Left renal cortex interstitium (tissue), 4 donors: ENCODE results near the gene SAPCD1. TPM values are rescaled to one million over a fixed set of nuclear protein-coding genes. Genes with fewer than 3 reads are reported as not detected.

ENCODE experiments used
- DNase-seq, 4 donors: peaks; one replicate each; pipeline ENCODE4 v3.0.0-alpha.2; 2013; ENCODE audit warnings: low read depth in 4 of 4, low spot score in 2 of 4, missing footprints in 1 of 4
- polyA plus RNA-seq, 4 donors: library from polyadenylated mRNA; unstranded; fragments of 120-200 nt; gene quantifications; one replicate each; pipeline ENCODE4 v1.2.1, GENCODE V29; 2013; ENCODE audit not compliant: insufficient read length in 4 of 4

SAPCD1 gene
- polyA plus RNA-seq, 4 donors = 4.2 to 12.9 (median 7.3) TPM

DNA sequence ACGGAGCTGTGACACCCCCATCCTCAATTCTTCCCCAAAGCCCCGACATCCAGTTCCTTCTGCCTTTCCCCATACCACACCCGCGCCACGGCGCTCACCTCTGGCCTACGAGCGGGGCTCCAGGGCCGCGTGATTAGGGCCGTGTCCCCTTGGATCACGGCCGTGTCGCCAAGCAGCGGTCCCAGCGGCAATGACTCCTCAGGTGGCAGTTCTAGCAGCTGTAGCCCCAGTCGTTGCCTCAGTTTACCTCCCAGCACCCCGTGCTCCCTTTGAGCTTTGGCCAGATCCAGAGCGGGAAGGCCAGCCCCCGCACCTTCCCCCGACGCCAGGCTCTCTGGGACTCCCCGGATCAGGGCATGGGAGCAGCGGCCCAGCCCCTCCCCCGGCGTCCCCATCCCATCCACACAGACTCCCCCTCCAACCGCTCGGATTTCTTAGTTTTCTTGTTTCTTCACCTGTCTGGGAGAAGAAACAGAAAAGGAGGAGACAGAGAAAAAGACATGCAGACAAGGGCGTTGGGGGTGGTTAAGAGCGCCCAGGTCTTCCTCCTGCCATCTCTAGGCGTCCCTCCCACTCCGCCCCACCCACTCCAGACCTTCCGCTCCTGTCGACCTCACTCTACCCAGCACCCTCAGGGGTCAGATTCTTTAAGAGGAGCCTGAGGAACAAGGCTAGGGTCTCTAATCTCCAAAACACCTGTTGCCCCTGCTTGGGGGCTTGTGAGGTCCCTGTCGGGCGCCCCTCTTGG, 33.5 kb upstream of the SAPCD1 start, which contains the start of gene DDAH2:
Gene DDAH2 (minus strand): TSS at position 533 of the 748 bp plus-strand sequence. CDS start 138 bp downstream, at position 395.
- DNase-seq = no peak

DNA sequence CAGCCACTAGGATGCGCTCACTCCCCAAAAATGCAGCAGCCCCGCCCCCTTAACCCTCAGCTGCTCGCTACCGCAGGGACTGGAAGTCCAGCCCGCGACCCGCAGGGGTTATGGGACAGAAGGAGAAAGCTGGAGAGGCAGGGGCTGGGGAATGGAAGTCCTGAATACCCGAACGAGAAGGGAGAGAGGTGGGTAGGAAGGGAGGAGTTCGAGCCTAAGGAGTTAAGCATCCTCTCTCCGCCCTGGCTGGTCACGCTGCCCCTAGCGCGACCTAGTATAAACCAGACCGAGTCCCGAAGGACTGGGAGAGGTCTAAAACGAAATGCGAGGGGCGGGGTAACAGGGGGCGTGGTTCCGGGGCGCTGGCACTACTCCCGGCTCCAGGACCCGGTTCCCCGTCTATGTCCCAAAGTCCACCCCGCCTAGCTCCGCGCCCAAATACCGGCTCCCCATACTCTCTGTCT, 32.9 kb upstream of the SAPCD1 start:
- DNase-seq = peak in 3 of 4 donors; percentile 88 to 93 (median 89)

DNA sequence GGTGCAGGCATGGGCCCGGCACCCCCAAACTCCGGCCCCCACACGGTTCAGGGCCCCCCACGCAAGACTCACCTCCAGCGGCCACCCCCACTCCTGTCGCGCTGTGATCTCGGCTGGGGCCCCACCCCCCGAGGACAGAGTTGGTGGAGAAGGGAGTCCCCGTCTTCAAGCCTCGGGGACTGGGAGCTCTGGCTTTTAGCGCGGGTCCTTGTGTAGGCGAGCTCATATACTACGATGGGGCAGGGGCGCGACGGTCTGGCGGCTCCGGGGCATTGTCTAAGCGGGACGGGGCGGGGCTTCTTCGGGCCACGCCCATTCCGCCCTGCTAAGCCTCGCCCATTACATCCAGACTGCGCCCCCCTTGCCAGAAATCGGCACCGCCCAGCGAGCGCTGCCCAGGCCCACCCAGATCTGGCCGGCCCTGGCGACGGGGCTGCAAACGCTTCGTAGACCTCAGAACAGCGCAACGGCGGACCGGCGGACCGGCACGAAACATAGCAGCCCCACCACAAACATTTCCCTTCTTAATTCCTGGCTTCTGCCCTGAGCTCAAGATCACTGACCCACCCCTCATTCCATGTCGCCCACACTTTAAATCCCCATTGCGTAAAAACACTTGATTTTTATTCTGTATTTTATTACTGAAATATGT, 32.4 kb upstream of the SAPCD1 start:
- peak in 3 of 4 donors; percentile 87 to 89 (median 87) for DNase-seq

DNA sequence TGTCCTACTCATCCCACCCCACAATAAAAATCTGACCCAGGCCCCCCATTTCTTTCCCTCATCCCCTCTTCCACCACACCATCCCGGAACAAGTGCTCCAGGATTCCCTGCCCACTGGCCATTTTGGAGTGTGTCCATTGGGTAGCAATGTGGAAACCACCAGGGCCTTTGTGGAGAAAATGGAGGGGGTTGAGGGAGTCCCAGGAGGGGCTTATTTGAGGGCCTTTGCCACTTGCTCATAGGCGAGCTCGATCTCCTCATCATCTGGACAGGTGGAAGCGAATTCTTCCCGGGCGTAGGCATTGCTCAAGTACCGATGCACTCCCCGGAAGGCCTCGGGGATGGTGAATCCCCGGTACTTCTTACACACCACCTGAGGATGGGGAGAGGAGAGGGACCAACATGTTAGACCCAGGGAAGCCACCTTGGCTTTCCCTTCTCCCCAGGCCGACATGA, 31.8 kb upstream of the SAPCD1 start:
- no peak for DNase-seq

DNA sequence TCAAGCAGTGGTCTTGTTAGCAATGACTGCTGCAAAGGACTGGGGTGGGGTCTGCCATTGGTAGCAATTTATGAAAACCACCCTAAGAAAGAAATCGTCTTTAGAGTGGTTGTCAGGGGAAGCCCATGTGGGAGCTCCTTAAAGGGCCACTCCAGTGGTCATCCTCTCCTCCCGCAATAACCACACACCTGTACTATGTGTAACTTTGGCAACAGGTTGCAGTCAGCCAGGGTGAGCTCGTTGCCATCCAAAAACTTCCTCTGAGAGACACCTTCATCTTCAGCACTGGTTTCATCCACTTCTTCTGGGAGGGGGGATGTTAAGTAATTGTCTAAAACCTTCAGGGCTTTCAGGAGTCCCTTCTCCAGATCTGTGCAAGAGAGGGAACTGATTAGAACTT, 30.4 kb upstream of the SAPCD1 start:
- no peak for DNase-seq

DNA sequence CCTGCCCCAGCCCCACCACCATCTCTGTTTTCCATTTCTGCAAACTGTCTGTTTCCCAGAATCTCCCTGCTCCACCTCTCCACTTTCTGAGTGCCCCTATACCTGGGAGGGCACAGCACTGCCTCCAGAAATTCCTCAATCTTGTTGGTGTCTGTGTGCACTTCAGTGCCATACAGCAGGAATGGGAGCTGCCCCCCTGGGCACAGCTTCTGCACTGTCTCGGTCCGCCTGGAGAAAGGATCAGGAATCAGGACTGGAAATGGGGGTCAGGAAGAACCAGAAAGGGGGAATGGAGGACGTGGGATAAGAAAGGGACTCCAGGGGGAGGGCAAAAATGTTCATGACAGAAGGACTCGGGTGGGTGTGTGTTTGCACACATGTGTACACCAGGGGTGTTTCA, 28.7 kb upstream of the SAPCD1 start:
- DNase-seq = no peak

DNA sequence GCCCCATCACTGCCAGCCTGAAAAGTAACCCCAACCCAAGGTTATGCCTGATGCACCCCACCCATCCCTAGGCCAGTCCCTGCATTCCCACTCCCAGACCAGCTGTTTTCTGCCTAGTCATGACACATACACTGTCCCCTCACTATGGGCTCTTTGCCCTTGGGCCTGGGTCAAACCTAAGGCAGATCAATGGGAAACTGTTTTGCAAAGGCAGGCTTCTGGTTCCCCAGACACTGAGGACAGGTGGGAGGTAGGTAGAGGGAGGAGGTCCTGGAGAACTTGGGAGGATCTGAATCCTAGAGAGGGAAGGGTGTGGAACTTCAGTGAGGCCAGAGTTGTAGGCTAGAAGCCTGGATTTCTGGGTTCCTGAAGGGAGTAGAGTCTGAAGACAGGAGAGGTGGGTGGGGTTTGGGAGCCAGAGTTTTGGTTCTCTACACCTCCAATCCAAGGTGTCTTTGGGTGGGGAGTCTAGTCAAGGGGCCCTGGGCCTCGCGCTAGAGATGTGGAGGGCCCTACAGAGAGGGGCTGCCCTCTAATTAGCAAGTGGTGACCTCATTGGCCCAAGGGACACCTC, 28.1 kb upstream of the SAPCD1 start:
- DNase-seq = no peak

DNA sequence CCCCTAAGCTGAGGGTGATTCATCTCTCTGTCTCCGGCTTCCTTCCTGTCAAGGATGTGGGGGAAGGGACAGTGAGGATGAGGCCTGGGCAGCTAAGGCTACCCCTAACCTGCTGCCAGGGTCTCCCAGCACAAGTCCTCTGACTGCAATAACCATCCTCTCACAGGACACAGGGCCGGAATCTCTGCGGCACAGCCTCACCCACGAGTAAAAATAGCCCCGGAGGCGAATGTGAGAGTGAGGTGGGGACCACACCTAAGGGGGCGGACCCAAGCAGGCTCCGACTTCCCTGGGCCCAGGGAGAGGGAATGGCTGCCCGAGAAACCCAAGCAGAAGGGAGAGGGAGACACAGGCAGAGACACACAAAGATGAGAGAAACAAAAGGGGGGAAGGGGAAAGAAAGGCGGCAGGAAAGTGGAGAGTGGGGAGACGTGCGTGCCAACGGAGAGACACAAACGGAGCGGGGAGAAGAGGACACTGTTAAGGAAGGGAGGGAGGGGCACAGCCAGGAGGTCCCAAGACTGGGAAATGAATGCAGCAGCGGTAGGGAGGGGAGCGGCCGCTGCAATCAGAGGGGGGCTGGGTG, 27.5 kb upstream of the SAPCD1 start:
- DNase-seq = no peak

DNA sequence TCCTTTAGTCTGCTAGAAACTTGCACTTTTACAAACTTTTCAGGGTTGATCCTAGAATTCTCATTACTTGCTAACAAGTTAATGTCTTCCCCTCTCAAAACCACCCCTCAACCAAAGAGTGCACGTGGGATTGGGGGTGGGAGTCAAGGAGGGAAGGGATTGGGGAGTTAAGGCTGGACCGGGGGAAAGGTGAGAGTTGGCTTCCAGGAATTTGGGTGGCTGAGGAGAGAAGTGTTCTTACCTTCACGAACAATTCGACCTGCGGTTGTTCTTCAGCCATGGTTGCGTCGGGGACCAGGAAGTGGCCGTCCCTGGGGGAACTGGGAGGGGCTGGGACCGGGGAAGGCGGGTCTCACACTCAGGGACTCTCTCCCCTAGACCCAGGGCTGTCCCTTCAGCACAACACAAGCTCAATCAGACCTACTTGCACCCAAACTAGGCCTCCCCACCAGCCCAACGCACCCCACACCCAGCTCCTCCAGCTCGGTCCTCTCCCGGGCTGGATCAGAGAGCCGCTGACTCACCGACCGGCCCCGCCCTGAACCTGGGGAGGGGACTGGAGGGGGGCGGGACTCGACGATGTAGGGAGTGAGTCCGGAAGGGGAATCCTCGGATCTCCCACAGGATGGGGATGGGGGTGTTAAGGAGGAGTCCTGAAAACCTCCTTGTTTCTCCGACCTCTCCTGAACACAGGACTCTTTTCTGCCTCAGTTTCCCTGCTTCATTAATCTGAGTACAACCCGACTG, 26.3 kb upstream of the SAPCD1 start, which contains the start of gene CLIC1:
Gene CLIC1 (minus strand): TSS at position 510 of the 747 bp plus-strand sequence. CDS start 230 bp downstream, at position 280.
- DNase-seq = peak in 3 of 4 donors; percentile 67 to 76 (median 71)

DNA sequence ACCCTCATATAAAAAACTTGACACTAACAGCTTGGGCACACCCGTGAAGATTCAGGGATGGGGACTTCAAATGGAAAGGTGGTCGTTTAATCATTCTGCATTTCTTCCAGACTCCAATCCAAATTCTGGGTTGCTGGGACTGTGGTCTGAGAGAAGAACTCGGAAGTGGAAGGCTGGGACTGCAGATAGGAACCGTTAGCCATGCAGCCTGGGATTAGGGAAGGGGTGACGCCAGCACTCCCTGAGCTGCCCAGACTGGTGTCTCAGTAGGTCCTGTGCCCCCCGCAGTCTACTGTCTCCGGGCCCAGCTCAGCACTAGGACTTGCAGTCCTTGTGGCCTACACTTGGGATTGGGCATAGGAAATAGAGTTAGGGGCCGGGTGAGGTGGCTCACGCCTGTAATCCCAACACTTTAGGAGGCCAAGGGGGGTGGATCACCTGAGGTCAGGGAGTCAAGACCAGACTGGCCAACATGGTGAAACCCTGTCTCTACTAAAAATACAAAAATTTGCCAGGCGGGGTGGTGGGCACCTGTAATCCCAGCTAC, 25.6 kb upstream of the SAPCD1 start:
- no peak for DNase-seq

DNA sequence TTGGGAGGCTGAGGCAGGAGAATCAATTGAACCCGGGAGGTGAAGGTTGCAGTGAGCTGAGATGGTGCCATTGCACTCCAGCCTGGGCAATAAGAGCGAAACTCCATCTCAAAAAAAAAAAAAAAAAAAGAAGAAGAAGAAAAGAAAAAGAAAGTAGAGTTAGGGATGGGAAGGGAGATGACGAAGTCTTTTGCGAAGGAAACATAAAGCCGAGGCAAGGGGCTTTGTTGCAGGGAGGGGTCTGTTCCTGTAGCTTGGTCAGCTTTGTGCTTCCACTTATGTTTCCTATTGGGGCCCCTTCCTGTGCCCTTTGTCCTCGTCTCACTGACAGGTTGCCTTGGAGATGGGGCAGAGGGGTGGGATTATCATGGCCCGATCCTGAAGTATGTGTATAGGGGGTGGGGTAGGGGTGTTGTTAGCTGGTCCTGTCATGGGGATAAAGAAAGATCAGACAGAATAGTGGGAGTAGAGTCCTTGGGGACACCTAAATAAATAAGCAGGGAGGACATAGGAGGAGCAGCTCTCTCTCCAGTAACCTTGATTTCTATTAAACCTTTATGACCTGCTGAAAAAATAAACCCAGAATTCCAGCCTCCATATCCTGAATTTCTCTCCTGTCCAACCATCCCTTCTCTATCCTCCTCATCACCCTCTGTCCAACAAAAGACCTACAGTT, 25.0 kb upstream of the SAPCD1 start:
- DNase-seq = peak in 3 of 4 donors; percentile 62 to 70 (median 67)

DNA sequence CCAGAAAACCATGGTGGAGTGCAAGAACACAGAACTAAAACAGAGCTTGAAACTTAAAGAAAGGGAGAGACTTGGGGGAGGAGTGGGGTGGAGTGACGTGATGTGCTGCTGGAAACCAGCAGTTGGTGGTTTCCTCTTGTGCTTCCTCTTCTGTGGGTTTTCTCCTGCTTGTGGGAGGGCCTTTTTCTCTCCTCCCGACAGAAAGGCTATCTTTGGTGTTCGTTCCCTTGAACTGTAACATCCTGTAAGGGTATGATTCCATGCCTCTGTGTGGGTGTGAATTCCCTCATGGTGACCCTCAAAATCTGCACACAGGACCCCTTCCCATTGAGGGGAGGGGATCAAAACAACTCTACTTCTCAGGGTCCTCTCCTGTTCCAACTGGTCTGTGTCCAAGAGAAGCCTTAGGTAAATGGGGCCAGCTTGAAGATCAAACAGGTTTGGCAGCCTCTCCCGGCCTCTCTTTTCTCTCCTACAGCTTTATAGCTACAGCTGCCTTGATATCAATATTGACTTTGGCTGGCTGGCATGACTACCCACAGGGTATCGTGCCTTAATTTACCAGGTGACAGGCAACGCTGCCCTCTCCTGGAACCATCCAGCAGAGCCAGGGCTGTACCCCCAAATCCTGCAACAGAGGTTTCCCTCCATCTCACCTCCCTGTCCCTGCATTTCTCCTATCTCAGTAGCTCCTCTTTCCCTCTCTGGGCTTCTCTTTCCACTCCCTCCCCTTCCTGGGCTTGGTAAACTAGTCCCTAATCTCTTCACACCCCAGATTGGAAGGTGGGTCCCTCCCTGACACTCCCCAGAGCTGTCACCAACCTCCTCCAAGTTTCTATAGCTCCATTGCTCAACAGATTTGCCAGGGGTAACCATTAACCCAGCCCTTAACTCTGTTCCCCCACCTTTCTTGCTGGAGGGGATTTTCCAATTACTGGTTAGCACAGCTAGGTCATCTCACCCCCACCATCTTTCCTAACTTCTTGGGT, 24.2 kb upstream of the SAPCD1 start:
- peak in 3 of 4 donors; percentile 62 to 79 (median 72) for DNase-seq

DNA sequence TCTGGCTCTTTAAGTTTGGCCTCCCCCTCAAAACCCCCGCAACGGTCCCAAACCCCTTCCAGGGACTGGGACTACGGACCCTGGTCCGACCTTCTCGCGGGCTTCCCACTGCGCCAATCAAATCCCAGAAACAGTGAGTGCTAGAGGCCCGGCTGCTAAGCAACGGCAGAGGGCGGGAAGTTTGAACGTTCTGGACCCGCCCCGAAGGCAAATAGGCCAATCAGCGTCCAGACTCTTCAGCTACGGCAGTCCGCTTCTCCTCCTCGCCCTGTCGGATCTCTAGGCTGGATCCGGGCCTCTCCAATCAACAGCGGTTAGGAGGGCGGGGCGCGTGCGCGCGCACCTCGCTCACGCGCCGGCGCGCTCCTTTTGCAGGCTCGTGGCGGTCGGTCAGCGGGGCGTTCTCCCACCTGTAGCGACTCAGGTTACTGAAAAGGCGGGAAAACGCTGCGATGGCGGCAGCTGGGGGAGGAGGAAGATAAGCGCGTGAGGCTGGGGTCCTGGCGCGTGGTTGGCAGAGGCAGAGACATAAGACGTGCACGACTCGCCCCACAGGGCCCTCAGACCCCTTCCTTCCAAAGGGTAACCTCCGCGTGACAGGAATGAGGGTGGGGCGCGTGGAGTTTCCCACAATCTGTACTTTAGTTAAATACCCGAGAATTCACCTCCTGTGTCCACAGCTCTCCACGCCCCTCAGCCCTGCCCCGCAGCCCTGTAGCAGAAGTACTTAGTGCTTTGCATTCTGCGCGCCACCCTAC, 22.6 kb upstream of the SAPCD1 start, which contains the start of gene MSH5:
Gene MSH5 (plus strand): TSS at position 367 of the 758 bp plus-strand sequence. CDS start 462 bp downstream, outside the sequence.
- DNase-seq = peak; percentile 96 to 100 (median 98)

DNA sequence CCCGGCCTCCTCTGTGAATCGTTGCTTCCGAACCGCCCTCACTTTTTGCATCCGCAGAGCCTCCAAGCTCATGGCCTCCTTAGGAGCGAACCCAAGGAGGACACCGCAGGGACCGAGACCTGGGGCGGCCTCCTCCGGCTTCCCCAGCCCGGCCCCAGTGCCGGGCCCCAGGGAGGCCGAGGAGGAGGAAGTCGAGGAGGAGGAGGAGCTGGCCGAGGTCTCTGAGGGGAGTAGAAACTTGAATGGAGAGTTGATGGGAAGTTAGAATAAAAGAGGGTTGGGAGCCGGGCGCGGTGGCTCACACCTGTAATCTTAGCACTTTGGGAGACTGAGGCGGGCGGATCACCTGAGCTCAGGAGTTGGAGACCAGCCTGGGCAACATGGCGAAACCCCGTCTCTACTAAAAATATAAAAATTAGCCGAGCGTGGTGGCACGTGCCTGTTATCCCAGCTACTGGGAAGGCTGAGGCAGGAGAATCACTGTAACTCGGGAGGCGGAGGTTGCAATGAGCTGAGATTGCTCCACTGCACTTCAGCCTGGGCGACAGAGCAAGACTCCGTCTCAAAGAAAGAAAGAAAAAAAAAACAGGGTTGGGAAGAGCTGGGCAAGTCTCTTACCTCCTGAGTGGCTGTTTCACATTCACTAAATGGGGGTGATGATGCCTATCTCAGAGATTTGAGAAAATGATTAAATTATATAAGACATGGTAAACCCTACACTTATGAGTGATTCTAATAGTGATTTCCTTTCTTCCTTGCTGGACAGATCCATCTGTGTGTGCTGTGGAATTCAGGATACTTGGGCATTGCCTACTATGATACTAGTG, 21.8 kb upstream of the SAPCD1 start:
- no peak for DNase-seq

DNA sequence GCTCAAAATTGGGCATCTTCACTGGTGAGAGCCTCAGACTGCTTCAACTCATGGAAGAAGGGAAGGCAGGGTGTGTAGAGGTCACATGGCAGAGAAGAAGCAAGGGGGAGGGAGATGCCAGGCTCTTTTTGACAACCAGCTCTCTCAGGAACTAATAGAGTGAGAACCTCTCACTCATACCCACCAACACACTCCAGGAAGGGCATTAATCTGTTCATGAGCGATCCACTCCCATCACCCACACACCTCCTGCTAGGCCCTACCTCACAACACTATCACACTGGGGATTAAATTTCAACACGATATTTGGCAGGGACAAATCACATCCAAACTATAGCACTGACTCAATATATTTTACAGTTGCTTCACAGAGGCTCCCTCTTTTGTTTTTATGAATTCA, 20.6 kb upstream of the SAPCD1 start:
- DNase-seq = no peak

DNA sequence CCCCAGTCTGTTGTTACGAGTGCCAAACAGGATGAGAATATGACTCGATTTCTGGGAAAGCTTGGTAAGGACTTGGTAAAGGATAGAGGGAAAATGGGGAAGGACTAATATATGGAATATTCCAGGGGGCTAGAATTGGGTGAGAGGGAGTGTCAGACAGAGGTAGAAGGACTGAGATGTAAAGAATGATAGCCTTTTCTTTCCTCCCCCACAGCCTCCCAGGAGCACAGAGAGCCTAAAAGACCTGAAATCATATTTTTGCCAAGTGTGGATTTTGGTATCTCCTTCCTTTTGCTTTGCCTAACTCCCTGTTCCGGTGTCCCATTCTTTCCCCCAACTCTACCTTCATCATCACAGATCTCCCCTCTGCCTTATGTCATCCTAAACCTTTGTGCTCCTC, 19.6 kb upstream of the SAPCD1 start:
- DNase-seq = no peak
